ENCODE data around the gene SORBS2.
A peak's percentile ranks its signal among the peaks of the same experiment; 100 is the strongest.

SORBS2 gene

DNA sequence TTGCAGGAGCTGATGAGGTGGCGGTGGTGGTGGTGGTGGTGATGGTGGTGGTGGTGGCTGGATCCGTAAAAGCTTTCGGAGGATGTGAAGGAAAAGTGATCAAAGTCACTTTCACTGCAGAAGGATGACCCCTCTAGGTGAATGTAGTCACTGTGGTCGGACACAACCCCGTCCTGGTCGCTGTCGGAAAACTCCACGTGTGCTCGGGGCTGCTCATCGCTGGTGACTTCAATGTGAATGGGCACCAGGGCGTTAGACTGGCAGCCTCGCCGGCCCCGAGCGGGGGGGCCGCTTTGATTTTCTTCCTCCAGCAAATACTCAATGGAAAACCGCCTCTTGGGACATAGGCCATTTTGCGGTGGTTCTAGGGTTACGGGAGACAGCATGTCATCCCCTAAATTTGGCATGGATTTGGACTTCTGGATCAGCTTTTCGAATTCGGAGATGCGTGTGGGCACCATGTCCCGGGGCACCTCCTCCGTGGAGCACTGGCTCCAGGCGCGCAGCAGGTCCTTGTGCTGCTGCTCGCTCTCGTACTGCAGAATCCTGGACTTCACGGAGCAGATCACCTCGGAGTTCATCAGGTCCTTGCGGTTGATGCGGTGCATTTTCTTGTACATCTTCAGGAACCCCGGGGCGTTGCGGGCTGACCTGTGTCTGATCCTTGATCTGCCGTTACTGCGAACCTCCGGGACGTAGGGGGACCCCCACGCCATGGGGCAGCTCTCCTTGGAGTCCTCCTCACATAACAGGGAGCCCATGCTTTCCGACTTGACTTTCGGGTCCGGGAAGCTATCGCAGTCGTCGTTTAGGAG is 188.3 kb downstream of the SORBS2 start:
- Histone ChIP-seq H3K27me3 (ENCODE audit: control insufficient read depth in 1 of 2, insufficient read depth in 2 of 2, low read length in 2 of 2) (no peaks in the 10 kb centered on the region), H3K4me3 (ENCODE audit: low read depth in 1 of 2, low read length in 2 of 2) (no peak overlapping the region), H3K4me1 (ENCODE audit: insufficient read depth, low read length) (no peaks in the 10 kb centered on the region), H3K9me3 (ENCODE audit: low read length) (no peaks in the 10 kb centered on the region), H3K36me3 (ENCODE audit: insufficient read depth, low read length) (peaks cover 71% of the 10 kb centered on the region), H3K27ac (ENCODE audit: low read depth, low read length) (no peak overlapping the region), H3K9ac (ENCODE audit: low read length) (no peak overlapping the region)

DNA sequence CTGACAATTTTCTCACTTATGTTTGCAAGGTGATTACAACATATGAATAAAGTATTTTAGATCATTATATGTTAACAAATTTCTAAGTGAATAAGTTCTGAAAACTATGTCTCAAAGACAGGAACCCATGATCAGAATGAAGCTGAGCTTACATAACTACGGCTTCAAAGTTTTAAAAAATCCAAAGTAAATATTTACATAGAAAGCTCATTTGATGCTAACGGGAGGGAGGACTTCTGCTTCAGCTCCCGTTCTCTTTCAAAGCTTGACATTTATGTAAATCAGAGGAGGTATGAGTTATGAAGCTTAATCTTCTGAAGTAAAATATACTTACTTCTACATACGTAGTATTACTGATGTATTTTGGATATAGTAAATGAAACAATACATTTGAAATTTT is 203.8 kb downstream of the SORBS2 start:
- H3K9me3 ChIP-seq (ENCODE audit: low read length), result no peaks in the 10 kb centered on the region
- H3K4me1 ChIP-seq (ENCODE audit: insufficient read depth, low read length), result peaks cover 13% of the 10 kb centered on the region
- H3K27me3 ChIP-seq (ENCODE audit: control insufficient read depth in 1 of 2, insufficient read depth in 2 of 2, low read length in 2 of 2), result no peaks in the 10 kb centered on the region
- no peak overlapping the region for H3K4me3 ChIP-seq (ENCODE audit: low read depth in 1 of 2, low read length in 2 of 2)
- H3K9ac ChIP-seq (ENCODE audit: low read length), result no peak overlapping the region
- peak overlapping the region; percentile 22 for H3K27ac ChIP-seq (ENCODE audit: low read depth, low read length)
- peaks cover 18% of the 10 kb centered on the region for H3K36me3 ChIP-seq (ENCODE audit: insufficient read depth, low read length)

DNA sequence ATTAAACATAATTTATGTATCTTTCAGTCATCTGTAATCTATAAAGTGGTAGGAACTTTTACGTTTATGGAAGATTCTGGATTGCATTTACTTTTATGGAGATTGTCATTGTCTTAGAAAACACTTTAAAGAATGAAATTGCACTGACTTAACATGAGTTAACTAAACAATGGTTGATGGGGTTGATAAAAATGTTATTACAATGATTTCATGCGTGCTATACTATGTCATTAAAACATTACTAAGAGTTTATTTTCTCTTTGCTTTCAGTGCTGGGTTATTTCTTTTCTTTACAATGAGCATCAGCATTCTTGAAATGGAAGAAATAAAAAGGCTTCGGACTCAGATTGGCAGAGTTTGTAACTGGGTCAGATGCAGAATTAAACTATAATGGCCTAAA is 209.6 kb downstream of the SORBS2 start:
- Histone ChIP-seq H3K9ac (ENCODE audit: low read length) (no peak overlapping the region), H3K27ac (ENCODE audit: low read depth, low read length) (no peak overlapping the region), H3K9me3 (ENCODE audit: low read length) (no peaks in the 10 kb centered on the region)

DNA sequence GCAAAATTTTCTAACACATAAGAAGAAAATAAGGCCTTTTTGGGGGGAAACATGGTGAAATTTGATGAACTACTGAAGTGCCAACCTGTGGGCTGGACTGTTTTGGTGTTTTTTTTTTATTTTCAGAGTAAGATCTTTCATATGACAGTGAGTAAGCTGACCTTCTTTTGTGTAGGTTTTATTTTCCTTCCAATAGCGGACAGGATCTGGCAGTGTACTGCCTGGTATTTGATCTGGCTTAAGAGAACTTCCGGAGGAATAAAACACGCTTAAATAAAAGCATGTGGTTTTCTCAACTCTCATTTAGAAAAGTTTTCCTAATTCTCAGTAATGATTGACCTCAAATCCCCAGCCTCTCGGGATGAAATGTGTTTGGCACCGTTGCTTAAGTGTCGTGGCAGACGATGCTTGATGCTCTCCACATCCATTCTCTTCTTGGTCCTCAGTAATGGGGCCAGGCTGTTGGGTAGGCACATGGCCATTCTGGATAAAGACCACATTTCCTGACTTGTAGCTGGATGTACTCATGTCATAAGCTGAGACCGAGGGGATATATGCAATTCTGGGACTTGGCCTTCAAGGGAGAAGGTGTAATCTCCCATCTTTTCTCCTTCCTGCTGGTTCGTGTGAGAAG is 211.1 kb downstream of the SORBS2 start:
- H3K9me3 ChIP-seq (ENCODE audit: low read length), result no peaks in the 10 kb centered on the region
- H3K4me1 ChIP-seq (ENCODE audit: insufficient read depth, low read length), result peaks cover 25% of the 10 kb centered on the region
- H3K36me3 ChIP-seq (ENCODE audit: insufficient read depth, low read length), result peaks cover 9% of the 10 kb centered on the region
- H3K27ac ChIP-seq (ENCODE audit: low read depth, low read length), result no peak overlapping the region
- H3K27me3 ChIP-seq (ENCODE audit: control insufficient read depth in 1 of 2, insufficient read depth in 2 of 2, low read length in 2 of 2), result no peaks in the 10 kb centered on the region
- H3K9ac ChIP-seq (ENCODE audit: low read length), result no peak overlapping the region
- no peak overlapping the region for H3K4me3 ChIP-seq (ENCODE audit: low read depth in 1 of 2, low read length in 2 of 2)

More for the DNA sequence above, 209.6 kb downstream of the SORBS2 start:
- no peak overlapping the region for H3K4me3 ChIP-seq (ENCODE audit: low read depth in 1 of 2, low read length in 2 of 2)
- H3K4me1 ChIP-seq (ENCODE audit: insufficient read depth, low read length), result peaks cover 22% of the 10 kb centered on the region
- H3K36me3 ChIP-seq (ENCODE audit: insufficient read depth, low read length), result peaks cover 18% of the 10 kb centered on the region
- H3K27me3 ChIP-seq (ENCODE audit: control insufficient read depth in 1 of 2, insufficient read depth in 2 of 2, low read length in 2 of 2), result no peaks in the 10 kb centered on the region

DNA sequence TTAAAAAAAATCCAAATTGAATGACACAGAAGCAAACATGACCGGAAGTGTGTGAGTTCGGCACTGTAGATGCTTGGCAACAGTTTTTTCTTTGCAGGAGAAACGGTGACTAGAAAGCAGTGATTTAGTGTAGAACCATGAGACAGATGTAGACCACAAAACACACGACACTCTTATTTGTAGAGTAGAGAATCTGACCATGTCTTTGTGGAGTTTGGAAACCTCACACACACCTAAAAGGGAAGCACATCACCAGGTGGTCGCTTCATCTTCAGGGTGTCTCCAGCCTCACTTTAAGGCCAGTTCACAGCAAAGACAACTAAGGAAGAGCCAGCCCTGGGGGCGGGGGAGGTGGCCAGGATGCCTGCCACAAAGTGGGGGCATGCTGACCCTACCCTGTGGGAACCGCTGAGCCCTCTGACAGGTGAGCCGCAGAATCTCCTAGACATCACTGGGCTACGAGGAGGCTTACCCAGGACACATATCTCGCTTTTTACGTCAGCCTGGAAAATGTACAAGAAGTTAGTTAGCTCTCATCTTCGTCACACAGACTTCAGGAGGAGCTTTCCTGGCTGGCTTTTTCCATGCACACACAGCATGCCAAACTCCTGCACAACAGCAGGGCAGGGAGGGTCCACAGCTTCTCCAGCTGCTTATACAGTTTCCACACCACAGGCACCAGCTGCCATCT is 212.3 kb downstream of the SORBS2 start:
- Histone ChIP-seq H3K9ac (ENCODE audit: low read length) (peak overlapping the region; percentile 9), H3K9me3 (ENCODE audit: low read length) (no peaks in the 10 kb centered on the region), H3K27ac (ENCODE audit: low read depth, low read length) (peak overlapping the region; percentile 75)

DNA sequence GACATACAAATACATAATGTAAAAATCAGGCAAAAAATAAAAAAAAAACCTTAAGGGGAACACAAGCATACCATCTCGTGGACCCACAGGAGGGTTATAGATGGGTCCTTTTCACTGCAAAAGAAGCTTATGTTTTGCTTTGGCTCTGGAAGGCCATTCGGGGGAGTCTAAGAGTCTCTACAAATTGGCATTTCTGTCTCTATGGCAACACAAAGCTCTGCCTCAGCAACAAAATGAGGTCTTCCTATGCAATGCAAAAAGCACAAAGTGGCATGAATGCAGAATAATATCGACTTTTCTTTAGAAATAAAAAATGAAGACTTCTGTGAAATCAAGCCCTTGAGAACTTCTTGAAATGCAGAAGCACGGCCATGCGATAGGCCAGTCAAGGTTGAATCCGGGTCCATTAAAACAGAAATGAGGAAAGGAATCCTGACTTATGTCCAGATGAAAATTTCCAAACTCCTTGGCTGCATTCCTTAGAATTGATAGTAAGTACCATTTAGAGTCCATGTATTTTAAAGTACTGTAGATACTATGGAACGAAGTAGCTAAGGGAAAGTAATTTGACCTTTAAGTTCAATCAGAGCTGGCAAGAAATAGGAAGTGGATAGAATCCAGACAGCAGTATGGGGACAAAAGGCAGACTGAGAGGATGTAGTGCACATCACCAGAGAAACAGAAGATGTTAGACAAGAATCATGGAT is 213.0 kb downstream of the SORBS2 start:
- Histone ChIP-seq H3K36me3 (ENCODE audit: insufficient read depth, low read length) (peaks cover 5% of the 10 kb centered on the region), H3K4me3 (ENCODE audit: low read depth in 1 of 2, low read length in 2 of 2) (no peak overlapping the region), H3K9ac (ENCODE audit: low read length) (peak overlapping the region; percentile 9), H3K27me3 (ENCODE audit: control insufficient read depth in 1 of 2, insufficient read depth in 2 of 2, low read length in 2 of 2) (no peaks in the 10 kb centered on the region), H3K27ac (ENCODE audit: low read depth, low read length) (peak overlapping the region; percentile 75), H3K4me1 (ENCODE audit: insufficient read depth, low read length) (peaks cover 25% of the 10 kb centered on the region), H3K9me3 (ENCODE audit: low read length) (no peaks in the 10 kb centered on the region)

More for the DNA sequence above, 212.3 kb downstream of the SORBS2 start:
- Histone ChIP-seq H3K4me3 (ENCODE audit: low read depth in 1 of 2, low read length in 2 of 2) (no peak overlapping the region), H3K27me3 (ENCODE audit: control insufficient read depth in 1 of 2, insufficient read depth in 2 of 2, low read length in 2 of 2) (no peaks in the 10 kb centered on the region), H3K4me1 (ENCODE audit: insufficient read depth, low read length) (peaks cover 25% of the 10 kb centered on the region), H3K36me3 (ENCODE audit: insufficient read depth, low read length) (peaks cover 9% of the 10 kb centered on the region)

- Histone ChIP-seq H3K36me3 (ENCODE audit: insufficient read depth, low read length) (peaks cover 4% of the 10 kb centered on the region), H3K9ac (ENCODE audit: low read length) (no peak overlapping the region), H3K4me1 (ENCODE audit: insufficient read depth, low read length) (peaks cover 25% of the 10 kb centered on the region), H3K9me3 (ENCODE audit: low read length) (no peaks in the 10 kb centered on the region), H3K27me3 (ENCODE audit: control insufficient read depth in 1 of 2, insufficient read depth in 2 of 2, low read length in 2 of 2) (no peaks in the 10 kb centered on the region), H3K4me3 (ENCODE audit: low read depth in 1 of 2, low read length in 2 of 2) (no peak overlapping the region), H3K27ac (ENCODE audit: low read depth, low read length) (peak overlapping the region; percentile 35)
These were observed 214.3 kb downstream of the SORBS2 start for GRCh38 chr4:185597532-185598188.

DNA sequence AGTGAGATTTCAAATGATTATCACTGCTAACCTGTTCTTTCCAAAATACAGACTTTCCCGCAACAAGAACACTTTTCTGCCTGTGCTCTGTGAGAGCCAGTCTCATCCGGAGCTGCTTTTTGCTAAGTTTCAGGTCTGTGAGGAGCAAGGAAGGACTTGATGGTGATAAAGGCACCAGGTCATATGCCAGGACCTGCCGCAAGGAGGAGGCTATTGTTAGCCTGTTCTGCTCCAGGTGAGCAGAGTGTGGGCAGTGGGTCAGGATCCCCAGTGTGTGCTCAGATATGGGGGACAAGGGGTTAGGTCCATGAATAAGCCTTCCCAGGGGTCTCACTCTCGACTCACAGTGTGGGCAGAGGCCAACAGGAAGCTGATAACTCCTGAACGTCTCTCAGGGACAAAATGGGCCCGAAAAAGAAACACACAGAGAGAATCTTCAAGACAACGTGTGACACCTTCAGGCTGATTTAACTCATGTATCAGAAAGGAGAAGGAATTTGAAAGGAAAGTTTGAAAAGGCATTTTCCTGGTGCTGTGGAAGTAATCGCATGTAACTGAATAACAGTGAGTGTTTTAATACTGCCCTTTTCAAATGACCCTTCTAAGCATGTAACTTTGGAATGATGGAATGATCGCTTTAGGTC is 219.0 kb downstream of the SORBS2 start:
- Histone ChIP-seq H3K9me3 (ENCODE audit: low read length) (no peaks in the 10 kb centered on the region), H3K4me3 (ENCODE audit: low read depth in 1 of 2, low read length in 2 of 2) (no peak overlapping the region), H3K9ac (ENCODE audit: low read length) (no peak overlapping the region), H3K4me1 (ENCODE audit: insufficient read depth, low read length) (peaks cover 19% of the 10 kb centered on the region), H3K27ac (ENCODE audit: low read depth, low read length) (peak overlapping the region; percentile 41), H3K27me3 (ENCODE audit: control insufficient read depth in 1 of 2, insufficient read depth in 2 of 2, low read length in 2 of 2) (no peaks in the 10 kb centered on the region), H3K36me3 (ENCODE audit: insufficient read depth, low read length) (peaks cover 6% of the 10 kb centered on the region)

GRCh38 chr4:185592438-185592837 is 219.6 kb downstream of the SORBS2 start:
- Histone ChIP-seq H3K9ac (ENCODE audit: low read length) (no peak overlapping the region), H3K36me3 (ENCODE audit: insufficient read depth, low read length) (peaks cover 7% of the 10 kb centered on the region), H3K27me3 (ENCODE audit: control insufficient read depth in 1 of 2, insufficient read depth in 2 of 2, low read length in 2 of 2) (no peaks in the 10 kb centered on the region), H3K4me3 (ENCODE audit: low read depth in 1 of 2, low read length in 2 of 2) (no peak overlapping the region), H3K9me3 (ENCODE audit: low read length) (no peaks in the 10 kb centered on the region), H3K27ac (ENCODE audit: low read depth, low read length) (peak overlapping the region; percentile 41), H3K4me1 (ENCODE audit: insufficient read depth, low read length) (peaks cover 14% of the 10 kb centered on the region)

DNA sequence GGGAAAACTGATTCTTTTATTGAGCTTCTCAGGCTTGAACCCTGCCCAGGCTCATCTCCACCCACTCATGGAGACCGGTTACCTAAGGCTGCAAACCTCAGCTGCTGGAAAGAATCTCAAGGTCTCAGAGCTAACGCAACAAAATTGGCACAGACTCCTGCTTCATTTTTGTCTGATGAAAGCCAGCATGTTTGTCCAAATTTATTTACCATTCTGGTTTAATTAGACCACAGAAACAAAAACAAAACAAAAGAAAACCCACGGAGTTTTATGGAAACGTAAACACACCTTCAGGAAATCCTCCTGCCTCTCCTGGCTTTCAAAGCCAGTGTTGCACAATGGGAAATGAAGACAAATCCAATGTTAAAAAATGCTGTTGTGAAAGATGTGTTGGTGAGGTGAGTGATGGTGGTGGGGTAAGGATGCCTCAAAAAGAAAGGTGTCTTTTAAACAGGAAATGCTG is 220.3 kb downstream of the SORBS2 start:
- Histone ChIP-seq H3K36me3 (ENCODE audit: insufficient read depth, low read length) (peaks cover 14% of the 10 kb centered on the region), H3K9ac (ENCODE audit: low read length) (no peak overlapping the region), H3K4me3 (ENCODE audit: low read depth in 1 of 2, low read length in 2 of 2) (no peak overlapping the region), H3K27me3 (ENCODE audit: control insufficient read depth in 1 of 2, insufficient read depth in 2 of 2, low read length in 2 of 2) (no peaks in the 10 kb centered on the region), H3K9me3 (ENCODE audit: low read length) (no peaks in the 10 kb centered on the region), H3K27ac (ENCODE audit: low read depth, low read length) (no peak overlapping the region), H3K4me1 (ENCODE audit: insufficient read depth, low read length) (peaks cover 10% of the 10 kb centered on the region)

Measured in muscle layer of colon (tissue), 2 donors.